AG04450 (cell line): ENCODE data around the gene APOBEC3G. TPM values are rescaled to one million over a fixed set of nuclear protein-coding genes. Genes with fewer than 3 reads are reported as not detected.

ENCODE experiments used
- CTCF ChIA-PET: fragments of 300-600, 350-600 bp; formaldehyde crosslinking; extraction: SDS; loops from one replicate; lab custom pipeline; 2022; ENCODE audit warnings: antibody characterized with exemption, inconsistent platforms; lab: Charles Lee
- POLR2A ChIA-PET: fragments of 350-600 bp; formaldehyde crosslinking; extraction: SDS; loops from one replicate; lab custom pipeline; 2021; ENCODE audit warnings: antibody characterized with exemption, inconsistent platforms; lab: Yijun Ruan, JAX
- DNase-seq: peaks from one replicate; pipeline ENCODE4 v3.0.0-alpha.2; 2011; ENCODE audit warnings: low read depth, low spot score
- H3K27ac ChIP-seq: one replicate; pipeline ENCODE4 v1.5.1; 2012; ENCODE audit warnings: low read depth, low read length, control low read depth
- H3K27me3 ChIP-seq: one replicate; pipeline ENCODE4 v1.6.0; 2012; ENCODE audit warnings: low read length; ENCODE audit not compliant: control insufficient read depth, insufficient read depth
- H3K4me3 ChIP-seq: 2 replicates; pipeline ENCODE4 v1.5.1; 2011; ENCODE audit warnings: mild to moderate bottlenecking, low read depth, low read length, control low read depth
- H3K9me3 ChIP-seq: 2 replicates; pipeline ENCODE4 v1.5.1; 2012; ENCODE audit warnings: low read length; ENCODE audit not compliant: control insufficient read depth, insufficient read depth
- polyA plus RNA-seq: library from polyadenylated mRNA; depleted of rRNA; stranded (reverse); fragments of >200 nt; gene quantifications from 2 replicates; pipeline ENCODE4 v1.2.3, GENCODE V29; 2011
- TF ChIP-seq, protein P1 (sequence below): IDR thresholded peaks from 2 replicates; pipeline ENCODE4 v1.5.1; 2011; ENCODE audit warnings: low read depth, low read length, control low read depth, inconsistent platforms

Gene APOBEC3G
- polyA plus RNA-seq, 1 experiment = 11.0 TPM

DNA sequence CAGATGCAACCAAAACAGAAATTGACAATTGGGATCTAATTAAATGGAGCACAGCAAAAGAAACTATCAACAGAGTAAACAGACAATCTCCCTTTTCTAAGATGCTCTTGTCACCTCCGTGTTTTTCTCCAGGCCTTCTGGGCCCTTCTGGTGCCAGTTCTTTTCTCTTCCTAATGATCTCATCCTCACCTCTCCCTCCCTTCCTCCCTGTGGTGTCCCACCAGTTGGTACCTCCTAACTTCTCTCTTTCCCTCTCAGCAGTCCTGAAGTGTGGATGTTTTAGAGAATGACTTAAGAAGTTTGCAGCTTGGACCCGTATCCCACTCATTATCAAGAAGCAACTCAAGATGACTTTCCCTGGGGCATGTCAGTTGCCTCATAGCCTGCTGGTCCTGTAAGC lies 26.4 kb downstream of the APOBEC3G start:
- H3K27ac ChIP-seq = no peak overlapping the region
- ChIA-PET POLR2A (no interaction called here), CTCF (no interaction called here)
- no peaks in the 10 kb centered on the region for H3K9me3 ChIP-seq
- peaks cover 9% of the 10 kb centered on the region for H3K27me3 ChIP-seq
- H3K4me3 ChIP-seq = no peak overlapping the region
- no peak for DNase-seq
- TF ChIP-seq, protein P1, sequence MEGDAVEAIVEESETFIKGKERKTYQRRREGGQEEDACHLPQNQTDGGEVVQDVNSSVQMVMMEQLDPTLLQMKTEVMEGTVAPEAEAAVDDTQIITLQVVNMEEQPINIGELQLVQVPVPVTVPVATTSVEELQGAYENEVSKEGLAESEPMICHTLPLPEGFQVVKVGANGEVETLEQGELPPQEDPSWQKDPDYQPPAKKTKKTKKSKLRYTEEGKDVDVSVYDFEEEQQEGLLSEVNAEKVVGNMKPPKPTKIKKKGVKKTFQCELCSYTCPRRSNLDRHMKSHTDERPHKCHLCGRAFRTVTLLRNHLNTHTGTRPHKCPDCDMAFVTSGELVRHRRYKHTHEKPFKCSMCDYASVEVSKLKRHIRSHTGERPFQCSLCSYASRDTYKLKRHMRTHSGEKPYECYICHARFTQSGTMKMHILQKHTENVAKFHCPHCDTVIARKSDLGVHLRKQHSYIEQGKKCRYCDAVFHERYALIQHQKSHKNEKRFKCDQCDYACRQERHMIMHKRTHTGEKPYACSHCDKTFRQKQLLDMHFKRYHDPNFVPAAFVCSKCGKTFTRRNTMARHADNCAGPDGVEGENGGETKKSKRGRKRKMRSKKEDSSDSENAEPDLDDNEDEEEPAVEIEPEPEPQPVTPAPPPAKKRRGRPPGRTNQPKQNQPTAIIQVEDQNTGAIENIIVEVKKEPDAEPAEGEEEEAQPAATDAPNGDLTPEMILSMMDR = no peak

DNA sequence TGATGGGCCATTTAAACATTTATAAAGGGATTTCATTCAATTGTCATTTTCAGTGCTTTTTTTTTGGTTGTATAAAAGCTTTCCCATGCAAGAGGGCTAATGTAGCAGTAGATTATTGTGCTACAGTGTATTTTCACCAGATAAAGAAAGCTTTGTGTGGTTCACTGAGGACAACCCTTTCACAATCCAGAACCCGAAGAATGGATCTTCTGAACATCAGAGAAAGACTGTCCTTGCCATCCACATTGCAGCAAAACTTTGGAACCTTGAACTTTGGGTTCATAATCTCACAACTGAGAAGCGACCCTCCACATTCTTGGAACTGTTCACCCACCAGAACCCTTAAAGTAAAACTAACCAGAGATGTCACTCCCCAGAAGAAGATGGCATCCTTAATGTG lies 29.3 kb downstream of the APOBEC3G start:
- TF ChIP-seq, protein P1 = no peak
- ChIA-PET POLR2A (interaction anchor here (0.6 kb wide), 1 partner anchor 344 kb away, joined by 3 read pairs; no protein-coding TSS in a partner anchor), CTCF (interaction anchor here (1.1 kb wide), 1 partner anchor 11 kb away, joined by 4 read pairs; no protein-coding TSS in a partner anchor)
- Histone ChIP-seq H3K27me3 (peaks cover 16% of the 10 kb centered on the region), H3K4me3 (no peak overlapping the region), H3K27ac (no peak overlapping the region), H3K9me3 (no peaks in the 10 kb centered on the region)
- no peak for DNase-seq

DNA sequence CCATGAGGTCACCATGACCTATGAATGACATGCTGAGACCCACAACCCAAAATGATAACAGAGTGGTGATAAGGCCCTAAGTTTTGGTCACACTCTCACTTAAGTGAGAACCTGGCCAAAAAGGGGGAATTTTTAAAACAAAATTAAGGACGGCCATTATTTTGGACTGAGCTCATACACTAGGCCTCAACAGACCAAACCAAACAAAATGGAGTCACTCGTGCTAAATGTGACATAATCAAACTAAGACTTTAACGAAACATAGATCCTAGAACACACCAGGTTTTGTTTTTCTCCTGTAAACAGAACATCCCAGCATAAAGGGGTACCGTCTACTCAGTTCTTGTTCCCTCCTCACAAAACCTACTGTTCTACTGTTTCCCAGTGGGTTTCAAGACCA lies 31.4 kb downstream of the APOBEC3G start:
- H3K9me3 ChIP-seq = no peaks in the 10 kb centered on the region
- ChIA-PET CTCF (no interaction called here), POLR2A (no interaction called here)
- H3K27ac ChIP-seq = no peak overlapping the region
- peaks cover 22% of the 10 kb centered on the region for H3K27me3 ChIP-seq
- no peak for DNase-seq
- TF ChIP-seq, protein P1 = no peak
- H3K4me3 ChIP-seq = no peak overlapping the region

DNA sequence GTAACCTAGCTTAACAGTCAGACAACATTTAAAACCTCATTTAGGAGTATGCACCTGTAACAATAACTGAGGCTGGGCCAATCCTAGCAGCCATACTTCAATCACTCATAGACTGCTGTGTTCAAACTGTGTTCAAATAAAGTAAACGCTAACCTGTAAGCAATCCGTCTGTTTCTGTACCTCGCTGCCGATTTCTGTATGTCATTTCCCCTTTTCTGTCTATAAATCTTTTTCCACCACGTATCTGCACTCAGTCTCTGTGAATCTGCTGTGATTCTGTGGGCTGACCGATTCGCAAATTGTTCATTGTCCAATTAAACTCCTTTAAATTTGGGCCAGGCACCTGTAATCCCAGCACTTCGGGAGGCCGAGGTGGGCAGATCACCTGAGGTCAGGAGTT lies 32.3 kb downstream of the APOBEC3G start:
- POLR2A ChIA-PET = no interaction called here

More for the DNA sequence above, 32.3 kb downstream of the APOBEC3G start:
- CTCF ChIA-PET = no interaction called here
- H3K4me3 ChIP-seq = no peak overlapping the region
- no peak for DNase-seq
- no peak overlapping the region for H3K27ac ChIP-seq
- TF ChIP-seq, protein P1 = no peak
- H3K9me3 ChIP-seq = no peaks in the 10 kb centered on the region
- H3K27me3 ChIP-seq = peaks cover 28% of the 10 kb centered on the region
